Smooth muscle cell of the brain vasculature (primary cell): ENCODE results near the gene MAD1L1.
A peak's percentile ranks its signal among the peaks of the same experiment; 100 is the strongest.

Experiments
- DNase-seq: peaks from one replicate; pipeline ENCODE4 v3.0.0-alpha.2; 2012; ENCODE audit warnings: low read depth, low spot score

The MAD1L1 gene

GRCh38 chr7:2118630-2119190 is 114.0 kb downstream of the MAD1L1 start:
- no peak for DNase-seq

GRCh38 chr7:2118056-2118455 is 114.7 kb downstream of the MAD1L1 start:
- no peak for DNase-seq

- DNase-seq = no peak
These were observed 115.1 kb downstream of the MAD1L1 start for GRCh38 chr7:2117646-2118045.

GRCh38 chr7:2116989-2117591 is 115.7 kb downstream of the MAD1L1 start:
- no peak for DNase-seq

- DNase-seq = no peak
These were observed 116.3 kb downstream of the MAD1L1 start for GRCh38 chr7:2116448-2116810.

GRCh38 chr7:2115760-2116447 is 116.8 kb downstream of the MAD1L1 start:
- DNase-seq = no peak

- no peak for DNase-seq
These were observed 117.6 kb downstream of the MAD1L1 start for GRCh38 chr7:2114926-2115759.

- peak; percentile 33 for DNase-seq
These were observed 118.7 kb downstream of the MAD1L1 start for GRCh38 chr7:2114052-2114451.

- peak; percentile 33 for DNase-seq
These were observed 120.2 kb downstream of the MAD1L1 start for GRCh38 chr7:2112261-2113198.

GRCh38 chr7:2111568-2111967 is 121.2 kb downstream of the MAD1L1 start:
- no peak for DNase-seq

- peak; percentile 41 for DNase-seq
These were observed 121.9 kb downstream of the MAD1L1 start for GRCh38 chr7:2110610-2111396.

GRCh38 chr7:2109936-2110609 is 122.7 kb downstream of the MAD1L1 start:
- DNase-seq = peak; percentile 63

GRCh38 chr7:2109251-2109872 is 123.4 kb downstream of the MAD1L1 start:
- DNase-seq = no peak

GRCh38 chr7:2108501-2109250 is 124.1 kb downstream of the MAD1L1 start:
- DNase-seq = no peak

- DNase-seq = no peak
These were observed 124.7 kb downstream of the MAD1L1 start for GRCh38 chr7:2108071-2108455.

- no peak for DNase-seq
These were observed 125.2 kb downstream of the MAD1L1 start for GRCh38 chr7:2107386-2108070.

GRCh38 chr7:2106924-2107323 is 125.8 kb downstream of the MAD1L1 start:
- no peak for DNase-seq

- DNase-seq = no peak
These were observed 126.3 kb downstream of the MAD1L1 start for GRCh38 chr7:2106440-2106839.
